NCI-H526 treated with DMSO at 0.1 percent for 48 hours (cell line): ENCODE measurements around the gene PSMA6.
"Not testable (repeated sequence)": the region's sequence is repeated elsewhere in the genome, so short reads cannot be mapped to it uniquely, and the experiment has no call there.

ENCODE experiments used
- DNase-seq: peaks from one replicate; lab custom pipeline; 2025; lab: John Stamatoyannopoulos, UW

The PSMA6 gene

DNA sequence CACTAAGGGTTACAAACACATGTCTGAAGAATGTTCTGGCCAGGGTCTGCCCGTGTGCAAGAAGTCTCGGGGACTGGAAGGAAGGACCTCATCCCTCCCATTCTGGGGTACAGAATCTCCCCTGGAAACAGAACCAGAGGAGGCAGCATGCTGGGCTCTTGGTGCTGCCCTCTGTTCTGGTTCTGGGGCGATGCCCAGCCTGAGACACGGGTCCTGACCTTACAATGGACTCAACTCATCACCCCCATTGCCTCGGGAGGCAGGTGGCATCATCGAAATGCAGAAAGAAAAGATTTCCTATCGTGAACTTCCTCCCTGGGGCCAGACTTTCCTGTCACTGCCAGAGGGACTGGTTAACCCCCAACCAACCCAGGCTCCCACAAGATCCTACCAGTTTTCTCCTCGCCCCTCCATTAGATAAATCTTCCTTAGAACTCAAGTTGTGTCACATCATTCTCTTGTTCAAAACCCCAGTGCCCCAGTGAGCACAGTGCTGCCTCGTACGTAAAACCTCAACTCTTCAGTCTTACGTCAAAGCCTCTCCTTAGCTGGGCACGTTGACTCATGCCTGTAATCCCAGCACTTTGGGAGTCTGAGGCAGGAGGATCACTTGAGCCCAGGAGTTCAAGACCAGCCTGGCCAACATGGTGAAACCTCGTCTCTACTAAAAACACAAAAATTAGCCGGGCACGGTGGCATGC, 52.1 kb downstream of the PSMA6 start:
- DNase-seq = no peak

DNA sequence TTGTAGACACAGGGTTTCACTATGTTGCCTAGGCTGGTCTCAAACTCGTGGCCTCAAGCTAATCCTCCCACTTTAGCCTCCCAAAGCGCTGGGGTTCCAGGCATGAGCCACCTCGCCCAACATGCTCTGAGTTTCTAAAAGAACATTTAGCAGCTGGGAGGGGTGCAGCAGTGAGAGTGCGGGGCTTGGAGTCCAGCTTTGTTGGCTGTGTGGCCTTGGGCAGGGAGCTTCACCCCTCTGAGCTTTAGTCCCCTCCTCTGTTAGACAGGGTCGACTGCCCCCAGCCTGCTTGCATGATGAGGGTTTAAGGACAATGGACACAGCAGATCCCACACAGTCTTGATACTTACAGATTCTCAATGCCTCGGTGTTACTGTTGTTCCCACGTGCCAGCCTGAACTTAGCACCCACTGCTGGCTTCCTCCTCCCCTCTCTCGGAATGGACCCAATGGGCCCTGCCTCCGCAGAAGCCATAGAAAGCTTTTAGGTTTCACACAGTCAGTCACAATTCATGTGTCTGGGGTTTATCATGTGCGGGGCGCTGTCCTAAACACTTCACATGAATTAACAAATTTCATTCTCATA, 54.6 kb downstream of the PSMA6 start:
- no peak for DNase-seq

DNA sequence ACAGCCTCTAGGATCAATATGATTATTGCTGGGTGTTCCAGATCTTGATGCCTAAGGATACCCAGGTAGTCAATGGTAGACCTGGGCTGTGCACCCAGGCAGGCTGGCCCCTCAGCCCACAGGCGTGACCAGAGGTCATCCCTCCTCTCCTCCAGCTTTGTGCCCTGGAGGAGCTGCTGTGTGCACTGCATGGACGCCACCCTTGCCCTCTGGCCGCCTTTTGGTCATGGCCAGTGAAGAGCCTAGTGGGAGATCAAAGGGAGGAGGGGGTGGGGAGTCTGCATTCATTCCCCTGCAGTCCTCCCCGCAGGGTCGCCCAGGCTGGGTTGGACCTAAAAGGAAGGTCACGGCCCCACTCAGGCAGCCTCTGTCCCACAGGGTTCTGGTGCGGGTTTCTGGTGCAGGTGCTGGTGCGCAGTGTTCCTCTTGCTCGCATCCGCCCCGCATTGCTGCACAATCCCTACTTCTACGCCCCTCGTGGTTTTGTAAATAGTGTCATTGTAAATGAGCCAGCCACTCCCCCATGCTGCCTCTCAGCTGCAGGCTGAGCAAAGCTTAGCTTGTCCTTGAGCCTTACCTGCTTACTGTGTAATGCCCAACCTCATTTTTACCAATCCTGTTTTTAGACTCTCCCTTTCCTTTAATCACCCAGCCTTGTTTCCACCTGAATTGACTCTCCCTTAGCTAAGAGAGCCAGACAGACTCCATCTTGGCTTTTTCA, 55.3 kb downstream of the PSMA6 start:
- no peak for DNase-seq

DNA sequence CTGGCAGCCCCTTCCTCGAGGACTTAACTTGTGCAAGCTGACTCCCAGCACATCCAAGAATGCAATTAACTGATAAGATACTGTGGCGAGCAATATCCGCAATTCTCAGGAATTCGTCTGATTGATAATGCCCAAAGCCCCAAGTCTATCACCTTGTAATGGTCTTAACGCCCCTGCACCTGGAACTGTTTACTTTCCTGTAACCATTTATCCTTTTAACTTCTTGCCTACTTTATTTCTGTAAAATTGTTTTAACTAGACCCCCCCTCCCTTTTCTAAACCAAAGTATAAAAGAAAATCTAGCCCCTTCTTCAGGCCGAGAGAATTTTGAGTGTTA, 55.8 kb downstream of the PSMA6 start:
- DNase-seq = not testable (repeated sequence)

DNA sequence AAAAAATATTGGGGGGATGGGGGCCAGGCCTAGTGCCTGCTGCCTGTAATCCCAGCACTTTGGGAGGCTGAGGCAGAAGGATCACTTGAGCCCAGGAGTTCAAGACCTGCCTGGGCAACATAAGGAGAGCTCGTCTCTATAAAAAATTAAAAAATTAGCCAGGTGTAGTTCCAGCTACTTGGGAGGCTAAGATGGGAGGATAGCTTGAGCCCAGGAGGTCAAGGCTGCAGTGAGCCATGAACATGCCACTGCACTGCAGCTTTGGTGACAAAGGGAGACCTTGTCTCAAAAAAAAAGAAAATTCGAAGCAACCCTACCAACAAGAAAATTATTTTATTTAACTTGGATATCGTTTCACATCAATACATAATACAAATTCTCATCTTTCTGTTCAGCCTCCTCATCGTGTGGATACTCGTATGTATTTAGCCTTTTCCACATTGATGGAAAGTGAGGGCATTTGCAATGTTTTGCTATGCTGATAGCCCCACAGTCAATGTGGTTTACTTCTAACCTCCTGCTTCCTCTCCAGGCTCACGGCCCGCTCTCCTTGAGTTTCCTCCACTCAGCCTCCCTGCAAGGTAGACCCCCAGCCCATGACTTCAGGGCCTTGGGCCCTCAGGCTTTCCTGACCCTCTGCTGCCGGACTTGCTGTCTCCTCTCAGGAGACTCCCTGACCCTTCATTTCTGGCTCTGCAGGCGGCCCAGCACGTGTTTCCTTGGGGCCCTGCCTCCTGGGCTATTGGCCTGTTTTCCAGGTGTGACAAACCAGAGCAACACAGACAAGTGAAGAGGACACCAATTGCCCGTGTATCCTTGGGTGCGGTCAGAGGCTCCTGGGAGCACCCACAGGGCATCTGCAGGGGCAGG, 57.5 kb downstream of the PSMA6 start:
- DNase-seq = no peak

DNA sequence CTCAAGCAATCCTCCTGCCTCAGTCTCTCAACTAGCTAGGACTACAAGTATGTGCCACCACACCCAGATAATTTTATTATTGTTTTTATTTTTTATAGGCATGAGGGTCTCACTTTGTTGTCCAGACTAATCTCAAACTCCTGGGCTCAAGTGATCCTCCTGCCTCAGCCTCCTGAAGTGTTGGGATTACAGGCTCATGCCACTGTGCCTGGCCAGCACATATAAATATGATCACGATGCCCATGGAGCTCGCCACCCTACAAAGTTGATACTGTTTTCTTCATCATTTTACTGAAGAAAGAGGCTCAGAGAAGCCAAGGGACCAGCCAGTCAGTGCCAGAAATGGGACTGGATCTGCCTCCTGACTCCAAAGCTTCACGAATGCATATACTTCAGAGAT, 59.3 kb downstream of the PSMA6 start:
- no peak for DNase-seq

DNA sequence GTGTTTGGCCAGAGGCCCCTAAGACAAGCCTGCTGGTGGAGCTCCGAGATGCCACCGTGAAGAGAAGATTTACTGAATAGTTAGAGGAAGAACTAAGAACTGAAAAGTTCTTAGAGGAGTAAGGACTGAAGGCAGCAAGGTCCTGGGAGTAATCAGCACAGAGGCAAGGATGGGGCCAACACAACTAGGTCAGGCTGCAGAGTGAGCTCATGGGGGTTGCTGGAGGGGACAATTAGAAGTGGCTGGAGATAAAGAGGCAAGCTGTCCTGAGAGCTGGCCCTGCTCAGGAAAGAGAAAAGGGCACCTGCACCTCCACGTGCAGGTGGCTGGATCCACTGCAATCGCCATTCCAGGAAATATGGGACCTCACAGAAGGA, 59.7 kb downstream of the PSMA6 start:
- no peak for DNase-seq

DNA sequence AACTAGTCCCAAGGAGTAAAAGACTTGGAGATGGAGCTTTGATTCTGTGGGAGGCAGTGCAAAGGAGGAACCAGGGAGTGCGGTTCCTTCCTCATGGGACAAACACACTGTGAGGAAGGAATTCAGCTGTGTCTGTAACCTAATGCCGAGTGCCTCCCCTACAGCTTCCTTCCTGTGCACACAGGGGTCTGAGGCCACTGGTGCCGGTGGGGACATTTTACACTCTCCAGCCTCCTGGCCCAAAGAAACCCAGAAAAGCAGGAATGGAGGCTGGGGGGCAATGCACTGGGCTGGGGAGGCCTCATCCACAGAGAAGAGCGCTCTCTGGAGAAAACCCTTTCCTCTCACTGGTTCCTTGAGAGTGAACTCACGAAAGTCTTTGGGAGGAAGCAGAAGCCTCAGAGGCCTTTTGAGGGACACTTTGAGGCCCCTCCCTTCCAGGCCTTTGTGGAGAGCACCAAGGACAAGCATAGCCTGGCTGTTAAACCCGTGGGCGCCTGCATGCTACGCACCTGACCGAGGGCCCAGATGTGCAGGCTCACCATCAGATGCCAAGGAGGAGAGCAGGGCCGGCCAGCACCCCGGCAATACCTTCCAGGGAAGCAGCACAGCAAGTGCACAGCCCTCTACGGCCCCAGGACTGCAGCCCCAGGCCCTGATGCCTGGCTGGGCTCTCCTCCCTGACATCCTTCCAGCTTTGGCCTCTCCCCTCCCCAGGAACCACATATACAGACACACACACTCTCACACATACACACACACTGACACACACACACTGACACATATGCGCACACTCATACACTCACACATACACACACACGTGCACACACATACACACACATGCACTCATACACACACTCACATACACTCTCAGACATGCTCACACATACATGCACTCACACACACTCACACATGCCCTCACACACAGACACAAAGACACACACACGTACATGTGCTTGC, 60.4 kb downstream of the PSMA6 start:
- no peak for DNase-seq

DNA sequence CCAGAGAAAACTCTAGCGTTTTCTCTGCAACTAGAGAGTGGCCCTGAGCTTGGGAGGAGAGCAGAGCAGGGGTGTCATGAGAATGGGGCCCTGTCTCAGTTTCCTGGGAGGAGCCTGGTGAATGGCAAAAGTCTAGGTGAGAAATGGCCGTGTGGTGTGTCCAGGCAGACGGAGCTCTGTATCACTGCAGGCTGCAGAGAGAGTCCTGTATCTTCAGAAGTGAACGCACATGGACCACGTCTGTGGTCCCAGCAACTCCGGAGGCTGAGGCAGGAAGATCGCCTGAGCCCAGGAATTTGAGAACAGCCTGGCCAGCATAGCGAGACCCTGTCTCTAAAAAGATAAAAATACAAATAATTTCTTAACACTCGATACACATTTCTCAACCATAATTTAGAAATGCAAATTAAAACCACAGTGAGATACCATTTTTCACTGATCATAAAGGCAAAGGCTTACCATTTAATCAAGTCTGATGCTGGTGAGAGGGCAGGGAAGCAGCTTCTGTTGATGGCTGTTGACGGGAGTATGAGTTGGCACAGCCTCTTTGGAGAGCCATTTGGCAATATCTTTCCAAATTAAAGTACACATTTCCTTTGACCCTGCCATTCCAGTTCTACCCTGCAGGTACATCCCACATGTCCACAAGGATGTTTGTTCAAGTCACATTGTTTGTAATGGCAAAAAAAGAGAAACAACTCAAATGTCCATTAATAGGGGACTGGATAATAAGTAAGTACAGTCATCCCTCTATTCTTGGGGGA, 61.4 kb downstream of the PSMA6 start:
- no peak for DNase-seq

DNA sequence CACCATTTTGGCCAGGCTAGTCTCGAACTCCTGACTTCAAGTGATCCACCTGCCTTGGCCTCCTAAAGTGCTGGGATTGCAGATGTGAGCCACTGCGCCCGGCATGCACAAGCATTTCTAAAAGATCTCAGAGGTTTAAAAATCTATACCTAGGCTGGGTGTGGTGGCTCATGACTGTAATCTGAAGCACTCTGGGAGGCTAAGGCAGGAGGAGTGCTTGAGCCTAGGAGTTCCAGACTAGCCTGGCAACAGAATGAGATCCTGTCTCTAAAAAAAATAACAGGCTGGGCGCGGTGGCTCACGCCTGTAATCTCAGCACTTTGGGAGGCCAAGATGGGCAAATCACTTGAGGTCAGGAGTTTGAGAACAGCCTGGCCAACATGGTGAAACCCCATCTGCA, 63.1 kb downstream of the PSMA6 start:
- DNase-seq = not testable (repeated sequence)

DNA sequence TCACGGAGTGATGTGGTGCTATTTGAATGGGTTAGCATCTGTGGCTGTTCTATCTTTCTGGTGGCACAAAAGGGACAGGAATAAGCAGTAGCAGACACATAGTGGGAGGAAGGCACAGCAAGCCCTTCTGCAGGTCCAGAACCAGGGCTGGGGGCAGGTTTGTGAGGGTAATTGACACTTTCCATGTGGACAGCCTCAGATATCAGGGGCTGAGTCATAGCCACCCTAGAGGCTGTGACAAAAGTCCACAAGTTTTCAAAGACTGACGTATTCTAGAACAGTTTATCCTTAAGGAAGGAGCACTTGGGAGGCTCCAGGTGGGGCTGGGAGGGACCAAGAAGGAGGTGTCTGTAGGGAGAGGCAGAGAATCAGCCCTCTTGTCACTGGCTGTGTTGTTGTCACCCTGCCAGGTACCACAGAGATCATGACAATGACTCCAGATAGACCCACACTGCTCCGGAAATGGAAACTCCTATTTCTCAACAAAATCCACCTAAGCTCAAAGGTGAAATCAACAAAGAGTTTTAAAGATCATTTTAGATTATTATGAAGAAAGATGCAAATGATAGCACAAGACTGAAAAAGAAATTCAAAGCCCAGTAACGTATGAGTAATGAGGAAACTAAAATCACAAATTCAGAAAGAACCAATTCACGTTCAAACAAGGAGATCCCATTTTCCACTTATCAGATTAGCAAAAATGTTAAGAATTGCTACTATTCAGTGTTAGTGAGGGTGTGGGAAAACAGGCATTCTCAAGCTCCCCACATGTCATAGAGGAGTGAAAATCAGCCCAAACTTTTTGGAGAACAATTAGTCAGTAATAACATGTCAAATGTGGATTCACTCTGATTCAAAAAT, 64.0 kb downstream of the PSMA6 start:
- no peak for DNase-seq

DNA sequence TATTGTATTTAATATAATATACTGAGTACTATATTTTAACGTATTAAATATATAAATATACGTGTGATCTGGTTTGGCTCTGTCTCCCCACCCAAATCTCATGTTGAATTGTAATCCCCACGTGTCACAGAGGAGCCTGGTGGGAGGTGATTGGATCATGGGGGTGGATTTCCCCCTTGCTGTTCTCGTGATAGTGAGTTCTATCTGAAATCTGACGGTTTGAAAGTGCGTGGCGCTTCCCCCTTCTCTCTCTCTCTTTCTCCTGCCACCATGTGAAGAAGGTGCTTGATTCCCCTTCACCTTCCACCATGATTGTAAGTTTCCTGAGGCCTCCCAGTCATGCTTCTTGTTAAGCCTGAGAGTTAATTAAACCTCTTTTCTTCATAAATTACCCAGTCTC, 67.5 kb downstream of the PSMA6 start:
- DNase-seq = not testable (repeated sequence)

DNA sequence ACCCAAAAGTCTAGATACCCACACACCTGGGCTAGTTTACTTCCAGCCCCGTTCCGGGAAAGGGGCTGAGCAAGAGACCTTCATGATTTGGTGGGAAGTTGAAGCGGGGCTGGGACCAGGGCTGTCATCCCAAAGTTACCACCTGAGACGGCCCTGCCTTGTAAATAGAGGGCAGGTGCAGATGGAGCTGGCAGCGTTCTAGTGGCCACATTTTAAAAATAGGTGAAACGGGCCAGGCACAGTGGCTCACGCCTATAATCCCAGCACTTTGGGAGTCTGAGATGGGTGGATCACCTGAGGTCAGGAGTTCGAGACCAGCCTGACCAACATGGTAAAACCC, 68.9 kb downstream of the PSMA6 start:
- DNase-seq = no peak

DNA sequence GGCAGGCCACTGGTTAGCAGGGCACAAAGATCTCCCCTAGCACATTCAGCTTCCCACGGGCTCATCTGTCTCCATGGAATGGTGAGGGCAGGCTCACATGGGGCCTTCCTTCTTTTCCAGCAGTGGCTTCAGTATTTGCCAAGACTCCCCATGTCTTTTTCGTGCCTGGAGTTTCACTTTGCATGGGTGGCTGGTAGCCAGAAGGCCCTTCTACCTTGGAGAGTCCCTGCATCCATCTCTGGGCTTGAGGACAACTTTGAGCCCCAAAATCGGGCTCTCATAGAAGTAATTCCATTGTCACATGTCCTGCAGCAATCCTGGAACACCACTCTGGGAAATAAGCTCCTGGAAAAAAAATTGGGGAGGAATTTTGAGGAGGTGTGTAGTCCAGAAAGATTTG, 70.3 kb downstream of the PSMA6 start:
- DNase-seq = no peak

DNA sequence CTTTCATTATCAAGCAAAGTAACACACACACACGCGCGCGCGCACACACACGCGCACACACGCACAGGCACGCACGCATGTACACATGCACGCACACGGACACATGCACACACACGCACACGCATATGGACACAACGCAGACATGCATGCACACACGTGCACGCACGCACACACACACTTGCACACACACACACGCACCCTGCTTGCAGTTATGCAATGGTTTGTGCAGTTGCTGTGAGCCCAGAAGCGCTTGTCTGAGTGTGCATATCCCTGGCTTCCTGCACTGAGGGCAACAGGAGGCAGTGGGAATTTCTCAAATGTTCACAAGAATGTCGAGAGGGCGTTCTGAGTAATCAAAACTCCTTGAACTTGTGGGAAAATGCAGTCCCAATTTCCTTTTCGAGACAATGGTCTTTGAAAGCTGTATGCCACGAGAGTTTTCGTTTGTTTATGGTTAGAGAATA, 70.8 kb downstream of the PSMA6 start:
- no peak for DNase-seq

DNA sequence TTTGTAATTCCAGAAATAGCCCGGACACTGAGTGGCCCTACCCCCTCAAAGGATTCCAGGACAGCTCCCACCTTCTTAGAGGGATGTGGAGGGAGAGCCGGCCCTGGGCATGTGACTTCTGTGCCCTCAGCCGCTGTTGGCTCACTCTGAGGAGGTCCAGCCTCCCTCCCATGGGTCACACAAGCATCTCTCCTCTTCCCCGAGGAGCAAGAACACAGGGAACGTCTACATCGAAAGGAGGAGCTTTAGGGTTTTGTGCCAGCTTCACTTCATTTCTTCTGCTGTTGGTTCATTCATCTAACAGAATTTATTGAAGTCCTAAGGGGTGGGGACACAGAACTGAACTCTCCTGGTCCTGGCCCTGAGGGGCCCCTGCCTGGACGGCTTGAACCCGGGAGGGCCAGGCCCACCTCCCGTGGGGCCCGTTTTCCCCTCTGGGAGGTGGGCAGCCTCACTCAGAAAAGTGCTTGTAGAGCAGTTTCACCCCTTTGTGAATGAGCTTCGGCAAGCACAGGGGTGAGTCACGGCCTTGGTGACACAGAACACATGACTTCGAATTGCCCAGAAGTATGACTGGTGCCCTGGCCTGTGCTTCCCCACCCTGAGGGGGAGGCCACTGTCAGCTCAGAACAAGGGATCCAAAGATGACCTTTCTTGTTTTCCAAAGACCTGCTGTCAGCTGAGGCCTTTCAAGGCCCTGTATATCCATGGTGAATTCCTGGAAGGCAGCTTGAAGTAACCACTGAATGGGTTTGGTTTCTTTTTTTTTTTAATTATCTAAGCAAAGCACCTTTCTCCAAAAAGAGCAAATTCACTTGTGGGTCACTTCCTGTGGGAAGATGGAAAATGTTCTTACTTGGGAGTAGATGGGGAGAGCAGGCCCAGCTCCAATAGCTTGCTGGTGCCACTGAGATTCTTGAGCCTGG, 73.2 kb downstream of the PSMA6 start:
- no peak for DNase-seq

DNA sequence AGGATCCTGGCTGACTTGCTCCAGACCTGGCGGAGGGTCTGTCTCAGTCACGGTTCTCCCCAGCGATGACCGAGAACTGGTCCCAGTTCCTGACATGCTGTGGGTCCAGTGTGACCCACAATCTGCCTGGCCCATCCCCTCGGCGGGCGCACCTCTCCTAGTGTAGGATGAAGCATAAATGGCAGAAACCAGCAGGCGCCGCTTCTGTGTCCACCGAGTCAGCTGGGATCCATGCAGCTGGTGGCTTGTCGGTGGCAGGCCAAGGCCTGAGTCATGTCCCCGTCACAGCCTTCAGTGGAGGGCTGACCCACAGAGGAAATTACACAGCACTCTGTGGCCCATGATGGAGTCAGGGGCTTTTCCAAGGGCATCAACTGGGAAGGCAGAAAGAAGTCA, 73.9 kb downstream of the PSMA6 start:
- no peak for DNase-seq

DNA sequence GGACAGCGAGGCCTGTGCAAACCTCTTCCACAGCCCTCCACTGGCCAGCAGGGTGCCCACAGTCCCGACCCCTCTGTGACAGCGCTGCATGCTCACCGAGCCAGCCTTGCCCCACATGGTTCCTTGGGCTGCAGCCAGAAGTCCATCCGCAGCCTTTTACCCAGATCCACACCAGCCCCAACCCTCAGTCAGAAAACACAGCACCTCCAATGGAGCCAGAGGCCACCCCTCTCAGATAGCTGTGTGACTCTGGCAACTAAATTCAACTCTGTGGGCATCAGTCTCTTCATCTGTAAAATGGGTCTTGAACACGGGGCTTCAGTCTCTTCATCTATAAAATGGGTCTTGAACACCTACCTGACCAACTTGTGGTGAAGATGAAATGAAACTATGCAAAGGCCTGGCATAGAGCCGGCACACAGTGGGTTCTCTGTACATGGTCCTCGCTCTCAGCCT, 74.4 kb downstream of the PSMA6 start:
- no peak for DNase-seq

DNA sequence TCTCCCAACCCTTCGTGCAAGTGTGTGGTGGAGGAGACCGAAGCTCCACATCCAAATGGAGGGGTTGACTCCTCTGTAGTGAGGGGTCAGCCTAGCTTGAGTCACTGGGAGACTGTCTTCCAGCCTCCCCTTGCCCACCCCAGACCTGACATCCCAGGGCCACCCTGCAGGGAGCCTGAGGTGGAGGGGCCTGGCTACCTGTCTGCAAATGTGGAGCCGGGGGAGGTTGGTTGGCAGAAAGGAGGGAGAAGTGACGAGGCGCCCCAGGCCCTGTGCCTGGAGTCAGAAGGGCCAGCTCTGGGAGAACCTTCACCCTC, 74.8 kb downstream of the PSMA6 start:
- no peak for DNase-seq
